Astrocyte (in vitro differentiated cells and primary cell): ENCODE measurements around the gene ATP10B.

Source experiments
- CTCF ChIP-seq: IDR thresholded peaks from 2 replicates; pipeline ENCODE4 v1.5.1; 2011; ENCODE audit warnings: low read depth, mild to moderate bottlenecking, inconsistent platforms, low read length, moderate library complexity; ENCODE audit not compliant: insufficient read depth
- EZH2 ChIP-seq: IDR thresholded peaks from 2 replicates; pipeline ENCODE4 v1.6.1; 2012; ENCODE audit warnings: mild to moderate bottlenecking, low read length, inconsistent platforms; ENCODE audit not compliant: insufficient read depth

DNA sequence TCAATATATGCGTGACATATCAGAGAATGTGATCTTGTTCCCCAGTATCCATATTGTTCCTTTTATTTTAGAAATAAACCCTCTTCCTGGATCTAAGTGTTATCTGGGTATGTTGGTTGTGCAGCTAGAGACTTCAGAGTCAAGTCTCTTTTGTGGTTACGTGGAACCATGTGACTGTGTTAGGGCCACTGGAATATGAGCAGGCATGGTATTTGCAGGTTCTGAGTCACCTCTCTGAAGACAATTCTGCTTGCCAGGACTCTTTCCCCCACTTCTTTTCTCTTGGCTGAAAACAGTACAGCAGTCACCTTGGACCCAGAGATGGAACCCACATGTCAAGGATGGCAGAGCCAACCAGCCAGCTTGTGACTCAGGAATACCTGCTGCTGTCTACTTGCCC, 59.7 kb downstream of the ATP10B start:
- TF ChIP-seq CTCF (no peak), EZH2 (no peak)
